ENCODE measurements around the gene NCF4.

DNA sequence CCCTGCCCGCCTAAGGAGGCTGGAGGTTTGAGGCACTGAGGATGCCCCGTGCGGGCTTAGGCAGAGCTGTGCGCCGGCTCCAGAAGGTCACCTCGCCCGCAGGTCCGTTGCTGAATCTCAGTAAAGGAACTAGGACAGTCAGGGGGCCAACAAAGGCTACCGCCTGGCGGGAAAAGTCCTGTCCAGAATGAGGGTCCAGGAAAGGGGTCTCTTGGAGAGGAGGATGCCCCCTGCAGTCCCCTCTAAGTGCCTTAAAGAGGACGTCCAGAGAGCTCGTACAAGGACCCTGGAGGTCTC, 44.5 kb upstream of the NCF4 start:
- TF ChIP-seq POLR2A (IDR thresholded peaks at IDR 0.05; ENCODE audit: low read length) (no peak), GATA1 (IDR thresholded peaks at IDR 0.05; ENCODE audit: low read depth, low read length) (no peak)
